HG02943 (cell line): ENCODE measurements around the gene TMEM126A.

ENCODE experiments used
- ATAC-seq: cut with Tn5 transposase; IDR thresholded peaks from one replicate; pipeline ENCODE4 v1.9.1; 2021; ENCODE audit warnings: mild to moderate bottlenecking, low read depth, moderate library complexity; ENCODE audit not compliant: unreplicated experiment

TMEM126A gene

DNA sequence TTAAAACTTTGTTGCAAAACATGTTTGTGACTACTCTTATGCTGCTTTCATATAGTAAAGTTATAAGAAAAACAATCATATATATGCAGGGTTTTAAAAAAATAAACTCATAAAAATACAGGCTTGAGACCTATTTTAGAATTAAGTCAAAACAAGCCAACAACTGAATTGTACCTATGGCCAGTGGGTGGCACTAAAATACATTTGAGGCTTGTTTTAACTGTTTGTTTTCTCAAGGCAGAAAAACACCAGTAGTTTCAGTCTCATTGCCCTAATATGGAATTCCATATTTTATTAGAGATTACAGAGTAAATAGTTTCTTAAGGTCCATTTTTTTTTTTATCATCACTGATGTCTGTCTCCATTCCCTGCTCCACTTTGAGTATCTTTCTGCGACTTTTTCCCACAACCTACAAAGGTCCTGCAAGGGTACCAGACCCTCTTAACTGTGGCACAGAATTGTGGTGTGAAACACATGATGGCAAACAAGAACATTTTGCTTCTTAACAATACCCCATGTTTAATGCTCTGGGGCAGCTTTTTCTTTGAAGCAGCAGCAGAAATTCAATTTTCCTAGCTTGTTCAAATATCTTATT lies 46.7 kb downstream of the TMEM126A start:
- ATAC-seq: no peak

DNA sequence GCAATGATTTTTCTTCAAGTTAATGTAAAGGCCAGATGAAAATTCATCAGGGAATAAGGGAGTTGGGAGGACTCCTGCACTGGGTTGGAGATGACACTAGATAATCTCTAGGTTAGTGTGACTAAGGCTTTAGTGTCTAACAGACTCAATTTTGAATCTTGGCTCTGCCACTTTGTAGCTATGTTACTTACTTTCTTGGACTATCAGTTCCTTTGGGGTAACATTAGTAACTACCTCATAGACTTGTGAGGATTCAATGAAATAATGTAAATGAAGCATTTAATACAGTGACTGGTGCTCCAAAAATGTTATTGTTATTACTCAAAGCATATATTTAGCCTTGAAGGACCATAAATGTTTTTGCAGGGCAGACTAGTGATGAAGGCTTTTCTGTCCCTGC lies 47.8 kb downstream of the TMEM126A start:
- ATAC-seq: no peak

DNA sequence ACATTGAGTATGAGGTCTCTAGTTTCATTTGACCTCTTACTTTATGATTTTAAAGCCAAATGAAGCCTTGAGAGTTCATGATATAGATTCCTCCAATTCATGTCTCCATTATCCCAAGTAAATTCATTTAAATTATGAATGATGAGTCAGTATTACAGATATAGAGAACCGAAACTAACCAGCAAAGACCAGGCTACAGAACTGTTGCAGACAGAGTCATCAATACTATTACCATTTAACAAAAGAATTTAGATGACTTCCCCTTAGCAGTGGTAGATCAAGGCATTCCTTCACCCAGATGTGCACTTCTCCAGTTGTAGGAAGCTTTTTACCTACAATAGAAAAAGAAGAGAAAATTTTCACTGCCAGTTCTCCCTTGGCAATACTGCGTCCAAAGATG lies 50.0 kb downstream of the TMEM126A start:
- no peak for ATAC-seq

DNA sequence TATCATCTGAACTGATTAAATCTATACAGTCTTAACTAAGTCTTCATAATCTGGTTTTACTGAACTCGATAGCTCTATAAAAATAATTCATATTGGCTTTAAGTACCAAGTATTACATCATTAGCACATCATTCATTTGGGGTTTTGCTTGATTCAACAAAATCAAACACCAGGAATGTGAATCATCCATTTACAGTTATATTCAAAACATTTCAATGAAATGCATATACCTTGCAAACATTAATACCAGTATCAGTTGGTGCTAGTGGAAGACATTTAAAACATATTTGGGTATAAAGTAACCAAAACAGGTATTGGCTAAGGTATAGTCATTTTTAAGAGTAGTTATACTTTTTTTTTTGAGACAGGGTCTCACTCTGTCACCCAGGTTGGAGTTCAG lies 50.4 kb downstream of the TMEM126A start:
- ATAC-seq: no peak

DNA sequence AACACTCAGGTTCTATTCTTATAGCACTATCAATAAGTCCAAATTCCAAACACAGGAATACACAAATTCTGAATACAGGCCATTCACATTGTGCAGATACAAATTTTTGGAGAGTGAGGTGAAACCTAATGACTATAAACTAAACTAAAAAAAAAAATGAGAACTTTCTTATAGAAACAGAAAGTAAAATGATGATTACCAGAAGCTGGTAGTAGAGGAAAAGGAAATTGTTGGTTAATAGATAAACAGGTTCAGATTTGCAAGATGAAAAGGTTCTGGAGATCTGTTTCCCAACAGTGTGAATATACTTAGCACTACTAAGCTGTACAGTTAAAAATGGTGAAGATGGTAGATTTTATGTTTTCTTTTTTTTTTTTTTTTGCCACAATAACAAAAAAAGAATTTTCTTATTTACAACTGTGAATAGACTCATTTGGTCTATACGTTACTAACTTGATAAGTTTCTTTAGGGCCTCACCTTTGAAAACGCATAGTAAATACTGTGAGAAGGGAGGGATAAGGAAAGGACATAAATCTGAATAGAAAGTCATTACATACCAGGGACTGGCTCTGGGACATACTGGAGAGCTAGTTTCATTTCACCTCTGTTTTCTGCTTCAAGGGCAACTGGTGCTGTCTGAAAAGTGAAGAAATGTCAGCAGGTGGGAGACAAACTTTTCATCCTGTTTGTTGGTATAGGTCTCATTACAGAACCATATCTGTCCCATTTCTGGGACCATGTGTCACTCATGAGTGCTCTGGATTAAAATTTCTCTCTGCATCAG lies 52.4 kb downstream of the TMEM126A start:
- peak; percentile 84 for ATAC-seq

DNA sequence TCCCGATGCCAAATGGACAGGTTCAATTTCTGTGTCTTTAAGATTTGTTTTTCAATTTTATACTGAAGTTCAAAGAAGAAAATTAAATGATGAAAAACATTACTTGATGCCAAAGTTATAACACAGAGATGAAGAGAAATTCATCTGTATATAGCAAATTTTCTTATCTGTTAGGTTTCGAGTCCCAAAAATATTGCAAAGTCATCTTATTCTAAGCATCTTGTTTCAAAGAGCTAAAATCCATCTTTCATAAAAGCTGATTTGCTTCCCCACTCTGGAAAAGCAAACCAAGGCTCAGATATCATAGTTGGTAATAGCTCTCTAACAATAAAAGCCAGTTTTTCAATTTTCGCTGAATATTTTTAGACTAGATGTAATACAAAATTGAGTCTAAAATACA lies 57.2 kb downstream of the TMEM126A start:
- ATAC-seq: no peak

DNA sequence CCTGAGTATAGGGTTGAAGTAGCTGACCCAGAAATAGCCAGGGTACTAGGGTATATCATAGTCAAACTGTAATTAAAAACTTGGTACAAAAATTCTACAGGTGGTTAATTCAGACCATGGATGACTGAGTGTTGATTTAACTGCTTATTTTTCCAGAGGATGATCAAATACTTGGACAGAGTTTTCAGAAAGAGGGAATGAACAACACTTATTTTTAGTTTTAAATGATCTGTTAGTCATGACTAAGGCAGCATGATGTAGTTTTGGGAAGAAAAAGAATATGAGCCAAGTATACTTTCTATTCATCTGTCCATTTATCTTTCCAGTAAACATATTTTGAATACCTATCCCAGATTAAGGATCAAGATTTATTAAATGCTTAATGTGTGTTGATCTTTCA lies 58.0 kb downstream of the TMEM126A start:
- no peak for ATAC-seq
